Hindlimb muscle (tissue), 1 donor: ENCODE results near the gene COPS2. TPM values are rescaled to one million over a fixed set of nuclear protein-coding genes. Genes with fewer than 3 reads are reported as not detected.
"Not testable (repeated sequence)": the region's sequence is repeated elsewhere in the genome, so short reads cannot be mapped to it uniquely, and the experiment has no call there.

ENCODE experiments used
- DNase-seq: peaks from one replicate; pipeline ENCODE4 v3.0.0-alpha.2; 2013
- polyA plus RNA-seq: library from polyadenylated mRNA; unstranded; fragments of 120-200 nt; gene quantifications from one replicate; pipeline ENCODE4 v1.2.1, GENCODE V29; 2013; ENCODE audit not compliant: insufficient read length

The COPS2 gene
- polyA plus RNA-seq, 1 donor = 96.5 TPM

- no peak for DNase-seq
Measured at GRCh38 chr15:49103002-49103401, 52.4 kb downstream of the COPS2 start.

GRCh38 chr15:49101536-49101935 lies 53.9 kb downstream of the COPS2 start:
- no peak for DNase-seq

- DNase-seq = no peak
Measured at GRCh38 chr15:49096090-49096750, 59.2 kb downstream of the COPS2 start.

- DNase-seq = no peak
Measured at GRCh38 chr15:49094923-49095322, 60.5 kb downstream of the COPS2 start.

GRCh38 chr15:49093252-49094105 lies 61.9 kb downstream of the COPS2 start:
- no peak for DNase-seq

DNA sequence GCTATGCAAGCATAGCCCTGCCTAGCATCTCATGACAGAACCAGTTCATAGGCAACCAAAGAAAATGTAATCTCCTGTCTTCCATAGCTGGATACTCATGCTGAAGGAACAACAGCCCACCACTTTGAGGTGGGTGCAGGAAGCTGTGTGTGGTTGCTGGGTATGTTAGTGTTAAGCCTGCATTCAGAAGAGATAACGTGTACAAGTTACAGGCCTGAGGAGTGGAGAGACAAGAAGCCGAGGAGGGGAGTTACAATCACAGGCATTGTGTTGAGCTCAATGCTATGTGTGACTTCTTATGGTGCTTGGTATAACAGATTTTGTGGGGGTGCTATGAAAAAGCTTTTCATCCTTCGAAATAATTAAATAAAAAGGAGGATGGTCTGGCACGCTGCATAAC lies 66.4 kb downstream of the COPS2 start:
- DNase-seq = no peak

DNA sequence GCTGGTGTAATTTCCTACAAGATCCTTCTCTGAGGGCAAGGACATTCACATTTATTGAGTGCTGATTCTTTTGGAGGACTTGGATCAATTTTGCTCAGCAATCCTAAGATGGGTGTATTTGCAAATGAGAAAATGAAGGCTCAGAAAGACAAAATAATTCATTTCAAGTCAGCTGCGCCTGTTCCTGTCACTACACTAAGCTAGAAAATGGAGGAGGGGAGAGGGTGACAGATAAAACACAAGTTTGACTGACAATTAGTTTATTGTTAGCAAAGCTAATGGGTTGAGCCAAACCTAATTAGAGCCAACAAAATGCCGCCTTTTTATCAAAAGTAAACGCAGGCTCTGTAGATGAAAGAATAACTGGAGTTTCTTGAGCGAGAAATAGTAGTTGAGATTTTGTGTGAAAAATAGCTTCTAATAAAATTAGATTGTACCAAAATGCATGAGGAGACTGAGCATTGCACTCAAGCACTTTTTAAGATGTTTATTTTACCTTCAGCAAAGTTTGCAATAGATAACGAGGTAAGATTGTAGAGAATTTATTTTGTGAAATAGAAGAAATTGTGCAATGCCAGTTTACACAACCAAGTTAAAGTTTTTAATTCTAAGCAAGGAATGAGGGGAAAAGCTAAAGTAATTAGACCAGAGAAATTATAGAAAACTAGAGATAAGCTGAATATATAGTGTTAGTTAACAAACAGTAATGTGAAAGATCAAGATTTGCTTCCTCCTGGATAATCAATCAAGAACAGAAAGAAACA lies 69.5 kb downstream of the COPS2 start:
- DNase-seq = no peak

DNA sequence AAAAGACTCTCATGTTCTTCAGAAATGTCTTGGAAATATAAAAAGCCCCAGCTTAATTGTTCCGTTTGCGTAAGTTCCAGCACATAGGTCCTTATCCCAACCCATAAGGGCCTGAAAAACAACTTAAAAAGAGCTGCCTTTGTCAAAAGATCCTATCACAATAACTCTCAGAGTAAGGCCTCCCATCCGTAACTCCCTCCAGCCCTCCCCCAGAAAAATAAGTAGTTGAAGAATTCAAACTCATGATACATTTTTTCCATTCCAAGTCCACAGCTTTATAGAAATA lies 71.2 kb downstream of the COPS2 start:
- DNase-seq = no peak

DNA sequence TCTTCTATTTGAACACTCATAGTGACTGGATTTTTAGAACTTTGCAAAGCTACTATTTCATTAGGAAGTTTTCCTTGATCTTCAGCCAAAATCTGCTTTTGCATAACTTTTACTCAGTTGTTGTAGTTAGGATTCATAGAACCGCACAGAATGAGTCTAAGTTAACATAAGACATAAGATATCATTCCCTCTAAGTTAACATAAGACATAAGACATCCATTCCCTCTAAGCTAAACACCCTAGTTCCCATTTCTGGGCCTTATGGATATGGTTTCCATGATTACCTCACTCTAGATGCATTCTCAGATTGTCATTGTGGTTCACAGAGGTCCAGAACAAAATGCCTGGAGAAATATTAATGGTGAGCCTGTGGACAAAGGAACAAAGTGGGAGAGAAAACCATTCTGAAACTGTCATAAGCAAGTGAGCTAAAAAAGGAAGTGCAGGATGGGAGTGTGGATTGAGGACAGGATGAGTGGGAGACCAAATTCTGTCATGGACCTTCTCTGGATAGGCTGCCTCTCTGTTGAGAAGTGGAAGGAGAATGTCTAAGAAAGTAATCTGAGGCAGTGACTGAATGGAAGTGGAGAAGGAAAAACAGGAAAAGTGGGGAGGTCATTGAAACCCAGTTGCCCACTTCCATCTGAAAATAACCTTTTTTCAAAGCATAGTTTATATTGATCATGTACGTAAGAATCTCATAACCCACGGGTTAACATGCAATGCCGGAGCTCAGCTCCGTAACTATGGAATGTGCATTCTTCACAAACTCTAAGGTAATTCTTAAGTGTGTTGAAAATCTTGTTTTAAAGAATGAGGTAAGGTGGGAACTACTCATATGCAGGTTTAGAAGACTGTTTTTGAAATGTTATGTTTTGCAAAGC lies 71.8 kb downstream of the COPS2 start:
- DNase-seq = no peak

- no peak for DNase-seq
Measured at GRCh38 chr15:49082960-49083359, 72.4 kb downstream of the COPS2 start.

DNA sequence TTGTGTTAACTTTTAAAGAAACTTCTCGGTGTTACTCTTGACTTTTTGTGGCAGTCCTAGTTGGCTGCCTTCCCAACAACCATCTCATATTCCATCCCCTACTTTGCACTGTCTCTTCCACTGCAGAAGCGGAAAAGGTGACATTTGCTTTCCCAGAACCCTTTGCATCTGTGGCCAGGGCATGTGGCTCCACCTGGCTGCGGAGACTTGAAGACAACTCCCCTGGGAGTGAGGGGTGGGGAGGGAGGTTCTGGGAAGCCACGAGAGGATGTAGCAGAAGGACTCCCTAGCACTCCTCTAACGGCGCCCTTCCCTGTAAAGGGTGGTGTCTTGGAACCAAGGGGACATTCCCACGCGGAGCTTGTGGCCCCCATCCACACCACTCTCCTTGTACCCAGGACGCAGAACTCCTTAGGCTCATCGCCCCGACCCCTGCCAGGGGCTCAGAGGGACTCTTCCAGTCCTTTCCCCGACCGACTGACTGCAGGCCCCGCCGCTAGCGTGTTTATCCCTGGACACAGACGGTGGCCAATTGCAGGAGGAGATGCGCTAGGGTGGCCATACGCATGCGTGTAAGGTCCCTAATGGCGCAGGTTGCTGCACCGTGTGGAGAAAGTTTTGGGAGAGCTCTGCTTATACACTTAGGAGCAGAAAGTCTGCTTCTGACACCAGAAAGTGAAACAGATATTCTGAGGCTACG lies 75.9 kb downstream of the COPS2 start:
- DNase-seq = no peak

DNA sequence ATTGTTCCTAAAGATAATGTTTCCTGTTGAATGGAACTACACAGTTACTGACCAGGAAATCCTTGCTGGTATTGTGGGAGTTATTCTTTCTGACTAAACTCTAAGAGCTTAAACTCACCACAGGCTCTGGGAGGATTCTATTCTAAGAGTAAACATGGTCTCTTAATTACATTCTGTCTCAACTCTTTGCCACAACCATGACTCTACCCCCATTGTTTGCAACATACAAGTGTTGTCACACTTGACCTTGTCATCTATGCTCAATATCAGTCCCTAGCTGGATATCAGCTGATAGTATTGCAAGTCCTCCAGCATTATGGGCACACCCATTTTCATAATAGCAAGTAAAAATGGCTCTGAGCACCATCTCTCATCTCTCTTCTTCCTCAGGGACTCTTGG lies 79.5 kb downstream of the COPS2 start:
- no peak for DNase-seq

- not testable (repeated sequence) for DNase-seq
Measured at GRCh38 chr15:49074589-49075287, 80.7 kb downstream of the COPS2 start.

Other genes starting within 250 kb of the COPS2 start
- 1.7 TPM for gene SHC4, start 191.7 kb downstream of the COPS2 start, polyA plus RNA-seq
- gene SECISBP2L, start 109.2 kb downstream of the COPS2 start, polyA plus RNA-seq = 29.6 TPM
- 14.5 TPM for gene GALK2, start 14.6 kb upstream of the COPS2 start, polyA plus RNA-seq